H1 (cell line): ENCODE data around the gene UTP25. TPM values are rescaled to one million over a fixed set of nuclear protein-coding genes. Genes with fewer than 3 reads are reported as not detected.

Source experiments
- CTCF ChIA-PET: fragments of 300-600 bp; sonication (Branson Sonifier 250); formaldehyde crosslinking; loops from one replicate; lab custom pipeline; 2021; ENCODE audit not compliant: partially characterized antibody; lab: Charles Lee
- POLR2A ChIA-PET: fragments of 300-600 bp; sonication (Branson Sonifier 250); formaldehyde crosslinking; loops from one replicate; lab custom pipeline; 2021; ENCODE audit warnings: inconsistent platforms; ENCODE audit not compliant: partially characterized antibody; lab: Charles Lee
- DNase-seq, 2 experiments: peaks; one replicate each; pipeline versions ENCODE4 v3.0.0 to v3.0.0-alpha.2; 2010 to 2022; ENCODE audit warnings: low spot score in 2 of 2, low read depth in 1 of 2, mixed read lengths in 1 of 2
- FAIRE-seq: peaks from 2 replicates; lab custom pipeline; 2011; peaks lifted over from hg19 to GRCh38; lab: Jason Lieb, UNC
- H2AFZ ChIP-seq: 2 replicates; pipeline ENCODE4 v1.8.1; 2012; ENCODE audit warnings: low read length, inconsistent platforms
- H2AK5ac ChIP-seq: 2 replicates; pipeline ENCODE4 v1.6.1; 2013; ENCODE audit warnings: low read depth, low read length
- H2BK120ac ChIP-seq: replicated peaks from 2 replicates; pipeline ENCODE3; 2013; ENCODE audit warnings: low read depth, low read length, inconsistent platforms
- H2BK12ac ChIP-seq: 2 replicates; pipeline ENCODE4 v1.6.1; 2013; ENCODE audit warnings: low read depth, low read length
- H2BK15ac ChIP-seq: 2 replicates; pipeline ENCODE4 v1.6.1; 2013; ENCODE audit warnings: low read length
- H2BK20ac ChIP-seq: 2 replicates; pipeline ENCODE4 v1.6.1; 2013; ENCODE audit warnings: low read length
- H2BK5ac ChIP-seq: 2 replicates; pipeline ENCODE4 v1.6.1; 2013; ENCODE audit warnings: low read depth, low read length
- H3K14ac ChIP-seq: 2 replicates; pipeline ENCODE4 v1.6.1; 2013; ENCODE audit warnings: inconsistent platforms; ENCODE audit not compliant: insufficient read length
- H3K18ac ChIP-seq: 2 replicates; pipeline ENCODE4 v1.6.1; 2013; ENCODE audit warnings: low read length; ENCODE audit errors: extremely low read depth
- H3K23ac ChIP-seq: 2 replicates; pipeline ENCODE4 v1.6.1; 2013; ENCODE audit warnings: inconsistent platforms; ENCODE audit not compliant: insufficient read length
- H3K23me2 ChIP-seq: 2 replicates; pipeline ENCODE4 v1.6.1; 2013; ENCODE audit warnings: low read depth, low read length
- H3K27ac ChIP-seq: 2 replicates; pipeline ENCODE4 v1.6.1; 2011; ENCODE audit warnings: low read depth, low read length, inconsistent platforms
- H3K27me3 ChIP-seq, 4 experiments: replicated peaks in 1 of 4; 1 replicate in 1 of 4; 2 replicates in 3 of 4; pipeline versions ENCODE4 v1.6.1 to v1.8.1; 2011 to 2013; ENCODE audit warnings: low read length in 3 of 4, mild to moderate bottlenecking in 3 of 4, inconsistent platforms in 2 of 4, mixed read lengths in 2 of 4, moderate library complexity in 1 of 4; ENCODE audit not compliant: control insufficient read depth in 3 of 4, insufficient read depth in 3 of 4; ENCODE audit errors: extremely low read depth in 1 of 4
- H3K36me3 ChIP-seq, 4 experiments: 2 replicates each; pipeline versions ENCODE4 v1.6.1 to v1.8.1; 2011 to 2013; ENCODE audit warnings: mild to moderate bottlenecking in 4 of 4, low read length in 3 of 4, moderate library complexity in 2 of 4, control low read depth in 1 of 4, inconsistent platforms in 1 of 4; ENCODE audit not compliant: insufficient read depth in 4 of 4, control insufficient read depth in 2 of 4
- H3K4ac ChIP-seq: replicated peaks from 2 replicates; pipeline ENCODE3; 2013; ENCODE audit warnings: low read length, low read depth, mixed read lengths, inconsistent platforms; ENCODE audit not compliant: insufficient read length
- H3K4me1 ChIP-seq, 4 experiments: replicated peaks in 1 of 4; 1 replicate in 1 of 4; 2 replicates in 3 of 4; pipeline versions ENCODE4 v1.6.1 to v1.8.1; 2011 to 2013; ENCODE audit warnings: low read length in 3 of 4, inconsistent platforms in 2 of 4, mixed read lengths in 1 of 4; ENCODE audit not compliant: insufficient read depth in 4 of 4, control insufficient read depth in 3 of 4
- H3K4me2 ChIP-seq, 2 experiments: 2 replicates each; pipeline versions ENCODE4 v1.6.1 to v1.8.1; 2011 to 2013; ENCODE audit warnings: low read depth in 2 of 2, low read length in 2 of 2, control low read depth in 1 of 2, inconsistent platforms in 1 of 2, mild to moderate bottlenecking in 1 of 2; ENCODE audit not compliant: insufficient read depth in 1 of 2
- H3K4me3 ChIP-seq, 4 experiments: fragments of 200-600, 300-600 bp in 1 of 4; sonication (generic), shearing (Covaris generic), sonication (Bioruptor Twin) in 1 of 4; 2 replicates each; pipeline versions ENCODE4 v1.5.1 to v1.8.1; 2011 to 2016; ENCODE audit warnings: low read length in 4 of 4, low read depth in 3 of 4, control low read depth in 2 of 4, inconsistent platforms in 2 of 4, mild to moderate bottlenecking in 2 of 4, mixed read lengths in 1 of 4, moderate library complexity in 1 of 4; ENCODE audit not compliant: insufficient read depth in 2 of 4; ENCODE audit errors: extremely low read depth in 1 of 4
- H3K56ac ChIP-seq: replicated peaks from 2 replicates; pipeline ENCODE3; 2013; ENCODE audit warnings: low read depth, mild to moderate bottlenecking, mixed read lengths, low read length, inconsistent platforms; ENCODE audit not compliant: insufficient read length
- H3K79me1 ChIP-seq: 2 replicates; pipeline ENCODE4 v1.6.1; 2013; ENCODE audit warnings: low read depth, low read length, control low read depth
- H3K79me2 ChIP-seq, 2 experiments: 2 replicates each; pipeline versions ENCODE4 v1.6.1 to v1.8.1; 2012 to 2013; ENCODE audit warnings: low read length in 2 of 2, mild to moderate bottlenecking in 2 of 2, inconsistent platforms in 1 of 2; ENCODE audit not compliant: insufficient read depth in 2 of 2, control insufficient read depth in 1 of 2
- H3K9ac ChIP-seq, 4 experiments: replicated peaks in 1 of 4; 1 replicate in 1 of 4; 2 replicates in 3 of 4; pipeline versions ENCODE4 v1.6.1 to v1.8.1; 2011 to 2013; ENCODE audit warnings: low read depth in 3 of 4, low read length in 3 of 4, control low read depth in 2 of 4, mild to moderate bottlenecking in 2 of 4, moderate library complexity in 2 of 4, inconsistent platforms in 1 of 4; ENCODE audit errors: extremely low read depth in 1 of 4
- H3K9me3 ChIP-seq, 2 experiments: 2 replicates each; pipeline versions ENCODE4 v1.6.1 to v1.8.1; 2012 to 2013; ENCODE audit warnings: mild to moderate bottlenecking in 2 of 2, moderate library complexity in 2 of 2, control low read depth in 1 of 2, inconsistent platforms in 1 of 2, low read depth in 1 of 2, low read length in 1 of 2, mixed read lengths in 1 of 2; ENCODE audit not compliant: insufficient read depth in 2 of 2
- H4K20me1 ChIP-seq, 2 experiments: replicated peaks in 1 of 2; 2 replicates each; pipeline versions ENCODE3 to v1.8.1; 2011 to 2013; ENCODE audit warnings: inconsistent platforms in 2 of 2, low read length in 2 of 2, mild to moderate bottlenecking in 1 of 2; ENCODE audit not compliant: insufficient read depth in 2 of 2, control insufficient read depth in 1 of 2
- H4K5ac ChIP-seq: 2 replicates; pipeline ENCODE4 v1.6.1; 2013; ENCODE audit warnings: low read length, low read depth, mixed read lengths, inconsistent platforms; ENCODE audit not compliant: insufficient read length
- H4K8ac ChIP-seq: 2 replicates; pipeline ENCODE4 v1.8.0; 2013; ENCODE audit warnings: mild to moderate bottlenecking, moderate library complexity, low read length, inconsistent platforms; ENCODE audit not compliant: insufficient read depth; ENCODE audit errors: extremely low read depth
- H4K91ac ChIP-seq: replicated peaks from 2 replicates; pipeline ENCODE3; 2013; ENCODE audit warnings: low read length, mixed read lengths, inconsistent platforms; ENCODE audit not compliant: insufficient read length
- ASH2L ChIP-seq: fragments of 200-600, 300-600 bp; sonication (generic); IDR thresholded peaks from one replicate; pipeline ENCODE4 v1.7.1; 2017; ENCODE audit warnings: low read length
- CBX5 ChIP-seq: fragments of 300-800, 300-1000 bp; sonication (generic); IDR thresholded peaks from 2 replicates; pipeline ENCODE4 v1.7.1; 2016; ENCODE audit warnings: antibody characterized with exemption, low read length, low read depth
- CEBPB ChIP-seq: IDR thresholded peaks from 2 replicates; pipeline ENCODE4 v1.6.1; 2012; ENCODE audit warnings: low read depth, low read length
- KDM4A ChIP-seq: IDR thresholded peaks from one replicate; pipeline ENCODE4 v1.7.1; 2012; ENCODE audit warnings: low read depth, mild to moderate bottlenecking, moderate library complexity, low read length, inconsistent platforms; ENCODE audit not compliant: severe bottlenecking
- NANOG ChIP-seq: IDR thresholded peaks from 2 replicates; pipeline ENCODE4 v1.6.1; 2011; ENCODE audit warnings: low read length, low read depth, mild to moderate bottlenecking, inconsistent platforms; ENCODE audit not compliant: insufficient read depth, poor library complexity, severe bottlenecking
- POLR2A ChIP-seq, 2 experiments: IDR thresholded peaks; 1 replicate in 1 of 2; 2 replicates in 1 of 2; pipeline ENCODE4 v1.6.1; 2011; ENCODE audit warnings: low read depth in 2 of 2, low read length in 2 of 2, mild to moderate bottlenecking in 2 of 2; ENCODE audit errors: control extremely low read depth in 1 of 2
- RXRA ChIP-seq: IDR thresholded peaks from 2 replicates; pipeline ENCODE4 v1.6.1; 2011; ENCODE audit warnings: low read depth, mild to moderate bottlenecking, low read length, moderate library complexity; ENCODE audit not compliant: insufficient read depth
- SRF ChIP-seq: IDR thresholded peaks from 2 replicates; pipeline ENCODE4 v1.6.1; 2011; ENCODE audit warnings: mild to moderate bottlenecking, low read depth, low read length, moderate library complexity
- TEAD4 ChIP-seq: IDR thresholded peaks from 2 replicates; pipeline ENCODE4 v1.6.1; 2012; ENCODE audit warnings: low read depth, low read length, inconsistent platforms, mixed read lengths
- ZNF274 ChIP-seq: IDR thresholded peaks from 2 replicates; pipeline ENCODE4 v1.7.0; 2012; ENCODE audit warnings: low read length, borderline replicate concordance; ENCODE audit errors: extremely low read depth
- WGBS, 2 experiments: shearing (Covaris generic) in 1 of 2; methylation state at CpG; one replicate each; pipeline versions ENCODE4 v1.1.6 to v1.1.7; 2013 to 2015; ENCODE audit warnings: low lambda C conversion rate in 2 of 2, mixed read lengths in 2 of 2, inconsistent platforms in 1 of 2, low coverage in 1 of 2, missing lambda C conversion rate in 1 of 2; ENCODE audit not compliant: insufficient replicate concordance in 2 of 2, insufficient coverage in 1 of 2, insufficient read length in 1 of 2; ENCODE audit errors: extremely low coverage in 1 of 2, missing lambda C conversion rate in 1 of 2; 5-methylcytosine and 5-hydroxymethylcytosine counted together
- polyA plus RNA-seq, 7 experiments: library from polyadenylated mRNA; depleted of rRNA in 3 of 7; stranded (reverse) in 5 of 7; unstranded in 2 of 7; fragments of >200 nt in 5 of 7; fragments of 200-250 nt in 2 of 7; gene quantifications; 1 replicate in 5 of 7; 2 replicates in 1 of 7; 4 replicates in 1 of 7; pipeline versions ENCODE4 v1.2.1 to v1.2.3, GENCODE V29; 2011 to 2013; ENCODE audit warnings: missing spikeins in 2 of 7, mixed read lengths in 2 of 7
- total RNA-seq: library from RNA; stranded (reverse); fragmentation: NEBNext Ultra II Directional; extraction: Animal tissue kit (Norgen Biotek cat#: 25700); gene quantifications from 2 replicates; pipeline ENCODE4 v1.2.1, GENCODE V29; 2021
- TF ChIP-seq, protein P1 (sequence below): IDR thresholded peaks from 2 replicates; pipeline ENCODE4 v1.6.1; 2011; ENCODE audit warnings: low read depth, mild to moderate bottlenecking, low read length; ENCODE audit not compliant: insufficient read depth
- TF ChIP-seq, protein P2 (sequence below): IDR thresholded peaks from 2 replicates; pipeline ENCODE4 v1.6.1; 2012; ENCODE audit warnings: inconsistent platforms
- TF ChIP-seq, protein P3 (sequence below): IDR thresholded peaks from 2 replicates; pipeline ENCODE4 v1.6.1; 2012; ENCODE audit warnings: inconsistent platforms

Gene UTP25
- total and polyA plus RNA-seq, 2 of the 8 experiments (the other 6 are each of a cell fraction or from before 2014, with no cell fraction given): 4.0 to 7.6 TPM

DNA sequence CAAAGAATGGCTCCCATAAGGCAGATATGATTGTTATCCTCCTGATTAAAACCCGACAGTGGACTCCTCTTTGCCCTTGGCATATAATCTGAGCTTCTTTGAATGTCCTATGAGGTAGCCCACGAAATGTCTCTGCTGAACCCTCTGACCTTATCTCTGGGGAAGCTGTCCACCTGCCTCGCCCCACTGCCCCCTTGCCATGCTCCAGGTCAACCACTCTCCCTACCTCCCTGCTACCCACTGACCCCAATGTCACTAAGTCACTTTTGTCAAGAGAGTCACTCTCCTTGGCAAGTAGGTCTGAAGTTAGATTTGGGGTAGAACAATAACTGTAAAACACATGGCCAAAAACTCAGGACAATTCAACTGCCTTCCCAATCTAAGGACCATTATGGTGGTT lies 54.5 kb downstream of the UTP25 start:
- Histone ChIP-seq H3K4ac (no peak overlapping the region), H4K91ac (no peak overlapping the region), H3K79me2 (no peaks in the 10 kb centered on the region), H3K23ac (no peak overlapping the region), H3K36me3 (no peaks in the 10 kb centered on the region), H4K5ac (no peak overlapping the region), H3K27me3 (no peaks in the 10 kb centered on the region), H3K79me1 (no peaks in the 10 kb centered on the region), H2AK5ac (no peak overlapping the region), H3K18ac (no peak overlapping the region), H2BK15ac (no peak overlapping the region), H4K8ac (no peak overlapping the region), H3K4me3 (no peak overlapping the region), H3K4me1 (no peaks in the 10 kb centered on the region; a peak in 1 of 7 replicates), H4K20me1 (no peaks in the 10 kb centered on the region), H3K9ac (no peak overlapping the region), H2BK5ac (no peak overlapping the region), H2BK120ac (no peak overlapping the region), H3K9me3 (no peaks in the 10 kb centered on the region), H3K23me2 (no peaks in the 10 kb centered on the region), H2AFZ (no peak overlapping the region), H2BK20ac (no peak overlapping the region), H3K27ac (no peak overlapping the region), H3K14ac (no peak overlapping the region), H2BK12ac (no peak overlapping the region), H3K4me2 (no peak overlapping the region), H3K56ac (no peak overlapping the region)
- FAIRE-seq (no peak), DNase-seq (no peak)
- 71% methylated on average over 3 of the region's 3 CpGs; no CpG with 5 or more reads in 1 of the 2 experiments for WGBS, 2 experiments
- TF ChIP-seq POLR2A (IDR thresholded peaks at IDR 0.05; ENCODE audit: control extremely low read depth in 1 of 2, low read depth in 2 of 2, low read length in 2 of 2): no peak
- no peak for TF ChIP-seq ASH2L
- TF ChIP-seq, protein P1, sequence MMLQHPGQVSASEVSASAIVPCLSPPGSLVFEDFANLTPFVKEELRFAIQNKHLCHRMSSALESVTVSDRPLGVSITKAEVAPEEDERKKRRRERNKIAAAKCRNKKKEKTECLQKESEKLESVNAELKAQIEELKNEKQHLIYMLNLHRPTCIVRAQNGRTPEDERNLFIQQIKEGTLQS: no peak
- TF ChIP-seq, protein P2, sequence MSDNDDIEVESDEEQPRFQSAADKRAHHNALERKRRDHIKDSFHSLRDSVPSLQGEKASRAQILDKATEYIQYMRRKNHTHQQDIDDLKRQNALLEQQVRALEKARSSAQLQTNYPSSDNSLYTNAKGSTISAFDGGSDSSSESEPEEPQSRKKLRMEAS: no peak
- no peak for TF ChIP-seq CBX5
- TF ChIP-seq RXRA: no peak
- TF ChIP-seq NANOG: no peak
- no peak for TF ChIP-seq SRF
- TF ChIP-seq ZNF274: no peak
- TF ChIP-seq CEBPB: no peak
- no peak for TF ChIP-seq TEAD4
- TF ChIP-seq, protein P3, sequence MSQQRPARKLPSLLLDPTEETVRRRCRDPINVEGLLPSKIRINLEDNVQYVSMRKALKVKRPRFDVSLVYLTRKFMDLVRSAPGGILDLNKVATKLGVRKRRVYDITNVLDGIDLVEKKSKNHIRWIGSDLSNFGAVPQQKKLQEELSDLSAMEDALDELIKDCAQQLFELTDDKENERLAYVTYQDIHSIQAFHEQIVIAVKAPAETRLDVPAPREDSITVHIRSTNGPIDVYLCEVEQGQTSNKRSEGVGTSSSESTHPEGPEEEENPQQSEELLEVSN: no peak
- TF ChIP-seq KDM4A: no peak
- ChIA-PET POLR2A (no interaction called here), CTCF (interaction anchor here (0.7 to 1.4 kb wide), 3 partner anchors 11 to 59 kb away, joined by 3 to 6 read pairs (median 5); no protein-coding TSS in a partner anchor)
